D721Med (cell line): Measurements from ENCODE around the gene ORC5.
"Not testable (repeated sequence)": the region's sequence is repeated elsewhere in the genome, so short reads cannot be mapped to it uniquely, and the experiment has no call there.

ENCODE experiments used
- DNase-seq: peaks from one replicate; pipeline ENCODE4 v3.0.0; 2011; ENCODE audit warnings: low spot score; ENCODE audit not compliant: insufficient read length
- FAIRE-seq: peaks from 2 replicates; lab custom pipeline; 2011; peaks lifted over from hg19 to GRCh38; lab: Jason Lieb, UNC
- TF ChIP-seq, protein P1 (sequence below): IDR thresholded peaks from 2 replicates; pipeline ENCODE4 v1.5.1; 2012; ENCODE audit warnings: mild to moderate bottlenecking, control low read depth; ENCODE audit not compliant: insufficient read depth; ENCODE audit errors: missing control alignments

ORC5 gene

DNA sequence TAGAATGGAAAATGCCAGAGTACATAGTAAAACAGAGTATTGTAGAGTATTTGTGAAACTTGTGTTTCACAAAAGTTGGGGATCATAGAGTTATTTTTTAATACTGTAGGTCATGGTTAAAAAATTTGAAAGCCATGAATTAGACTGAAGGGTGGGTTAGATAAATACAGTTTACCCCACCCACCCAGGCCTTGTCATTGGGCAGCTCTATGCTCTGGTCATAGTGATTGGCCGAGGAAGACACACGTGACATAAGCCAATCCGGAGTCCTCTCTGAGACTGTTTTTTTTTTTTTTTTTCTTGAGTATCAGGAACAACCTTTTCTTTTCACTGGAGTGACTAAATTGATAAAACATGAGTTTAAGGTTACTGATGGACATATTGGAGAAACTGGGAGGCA, 33.3 kb upstream of the ORC5 start:
- DNase-seq: no peak
- no peak for FAIRE-seq
- TF ChIP-seq, protein P1, sequence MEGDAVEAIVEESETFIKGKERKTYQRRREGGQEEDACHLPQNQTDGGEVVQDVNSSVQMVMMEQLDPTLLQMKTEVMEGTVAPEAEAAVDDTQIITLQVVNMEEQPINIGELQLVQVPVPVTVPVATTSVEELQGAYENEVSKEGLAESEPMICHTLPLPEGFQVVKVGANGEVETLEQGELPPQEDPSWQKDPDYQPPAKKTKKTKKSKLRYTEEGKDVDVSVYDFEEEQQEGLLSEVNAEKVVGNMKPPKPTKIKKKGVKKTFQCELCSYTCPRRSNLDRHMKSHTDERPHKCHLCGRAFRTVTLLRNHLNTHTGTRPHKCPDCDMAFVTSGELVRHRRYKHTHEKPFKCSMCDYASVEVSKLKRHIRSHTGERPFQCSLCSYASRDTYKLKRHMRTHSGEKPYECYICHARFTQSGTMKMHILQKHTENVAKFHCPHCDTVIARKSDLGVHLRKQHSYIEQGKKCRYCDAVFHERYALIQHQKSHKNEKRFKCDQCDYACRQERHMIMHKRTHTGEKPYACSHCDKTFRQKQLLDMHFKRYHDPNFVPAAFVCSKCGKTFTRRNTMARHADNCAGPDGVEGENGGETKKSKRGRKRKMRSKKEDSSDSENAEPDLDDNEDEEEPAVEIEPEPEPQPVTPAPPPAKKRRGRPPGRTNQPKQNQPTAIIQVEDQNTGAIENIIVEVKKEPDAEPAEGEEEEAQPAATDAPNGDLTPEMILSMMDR: no peak

DNA sequence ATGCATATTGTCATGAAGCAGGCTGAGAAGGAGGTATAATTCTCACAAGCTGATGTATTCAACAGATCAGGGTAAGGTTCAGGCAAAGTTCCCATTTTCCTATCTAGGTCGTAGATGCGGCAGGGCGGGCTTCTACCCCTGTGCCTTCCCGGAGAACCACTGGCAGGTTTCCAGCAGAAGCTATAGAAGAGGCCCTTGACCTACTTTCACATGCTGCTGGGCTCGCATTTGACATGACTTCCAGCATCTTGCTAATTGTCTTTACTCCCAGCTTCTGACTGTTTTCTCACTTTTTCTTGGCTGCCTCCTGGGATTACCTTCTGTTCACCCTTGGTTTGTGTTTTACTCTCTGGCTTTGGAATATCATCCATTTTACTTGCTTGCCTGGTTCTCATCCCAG, 32.6 kb upstream of the ORC5 start:
- FAIRE-seq: no peak
- TF ChIP-seq, protein P1: no peak
- no peak for DNase-seq

GRCh38 chr7:104234990-104235389, 27.2 kb upstream of the ORC5 start:
- FAIRE-seq, DNase-seq: not testable (repeated sequence)

GRCh38 chr7:104231054-104232046, 23.5 kb upstream of the ORC5 start:
- FAIRE-seq: peak; percentile 41
- TF ChIP-seq, protein P1: peak; percentile 92
- DNase-seq: peak; percentile 61

DNA sequence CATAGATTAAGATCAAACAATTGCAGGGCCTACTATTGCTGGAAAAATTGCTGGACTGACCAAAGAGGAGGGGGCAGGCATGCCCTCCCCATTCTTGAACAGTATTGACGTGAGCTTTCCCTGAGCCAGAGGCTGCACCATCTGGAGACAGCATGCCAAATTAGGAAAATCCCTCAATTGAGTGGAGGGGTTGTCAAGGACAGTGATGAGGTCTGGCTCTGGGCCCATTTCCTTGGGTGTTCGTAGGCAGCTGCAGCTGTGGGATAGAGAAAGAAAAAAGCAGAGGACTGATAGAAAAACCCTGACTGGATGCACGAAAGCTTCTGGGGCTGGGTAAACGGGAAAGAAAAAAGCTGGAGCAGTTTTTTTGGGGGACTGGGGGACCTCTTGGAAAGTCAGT, 22.8 kb upstream of the ORC5 start:
- FAIRE-seq (no peak), DNase-seq (no peak)
- TF ChIP-seq, protein P1: no peak

DNA sequence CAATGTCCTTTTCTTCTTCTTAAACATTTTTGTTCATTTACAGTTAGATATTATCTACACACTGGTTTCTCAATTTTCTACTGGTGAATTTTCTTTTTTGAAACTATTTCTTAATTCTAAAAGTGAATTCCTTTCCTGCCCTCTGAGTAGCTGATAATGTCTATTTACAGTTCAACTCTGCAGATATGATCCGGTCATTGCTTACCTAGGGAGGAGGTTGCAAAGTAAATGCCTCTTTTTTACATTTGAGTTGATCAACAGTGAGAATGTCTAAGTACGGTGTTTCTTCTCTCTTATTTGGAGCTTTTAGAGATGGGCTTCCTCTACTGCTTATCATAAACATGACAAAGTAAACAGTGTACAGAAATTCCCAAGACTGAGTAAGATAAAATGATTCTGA, 20.6 kb upstream of the ORC5 start:
- DNase-seq: no peak
- TF ChIP-seq, protein P1: no peak
- FAIRE-seq: no peak

DNA sequence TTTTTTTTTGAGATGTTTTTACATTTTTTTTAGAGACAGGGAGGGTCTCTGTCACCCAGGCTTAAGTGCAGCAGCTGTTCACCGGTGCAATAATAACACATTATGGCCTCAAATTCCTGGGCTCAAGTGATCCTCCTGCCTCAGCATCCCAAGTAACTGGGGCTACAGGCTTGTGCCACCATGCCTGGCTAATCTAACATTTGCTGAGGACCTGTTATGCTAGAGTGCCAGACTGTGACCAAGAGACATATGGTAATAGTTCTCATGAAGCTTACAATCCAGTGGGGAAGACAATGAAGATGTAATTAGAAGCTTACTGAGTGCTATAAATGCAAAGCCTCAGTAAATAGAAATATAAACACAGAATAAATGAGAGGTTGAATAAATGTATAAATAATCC, 17.6 kb upstream of the ORC5 start:
- peak; percentile 48 for FAIRE-seq
- peak; percentile 26 for DNase-seq
- TF ChIP-seq, protein P1: no peak
